Keratinocyte (primary cell): ENCODE data around the gene KBTBD8. TPM values are rescaled to one million over a fixed set of nuclear protein-coding genes. Genes with fewer than 3 reads are reported as not detected.

Experiments used
- DNase-seq: peaks from one replicate; pipeline ENCODE4 v3.0.0-alpha.2; 2011; ENCODE audit warnings: low read depth, missing footprints, low spot score
- FAIRE-seq: peaks from 2 replicates; lab custom pipeline; 2011; peaks lifted over from hg19 to GRCh38; lab: Jason Lieb, UNC
- H2AFZ ChIP-seq: 2 replicates; pipeline ENCODE4 v1.6.0; 2012; ENCODE audit warnings: low read length, control low read depth, inconsistent platforms; ENCODE audit not compliant: control insufficient read depth
- H3K27ac ChIP-seq: 2 replicates; pipeline ENCODE4 v1.5.1; 2011; ENCODE audit warnings: low read length; ENCODE audit not compliant: control insufficient read depth, insufficient read depth
- H3K27me3 ChIP-seq: 3 replicates; pipeline ENCODE4 v1.6.0; 2011; ENCODE audit warnings: low read length; ENCODE audit not compliant: control insufficient read depth, insufficient read depth; ENCODE audit errors: extremely low read depth
- H3K36me3 ChIP-seq, 2 experiments: 2 replicates in 1 of 2; 3 replicates in 1 of 2; pipeline ENCODE4 v1.5.1; 2011; ENCODE audit warnings: low read length in 2 of 2, mild to moderate bottlenecking in 1 of 2; ENCODE audit not compliant: control insufficient read depth in 2 of 2, insufficient read depth in 2 of 2; ENCODE audit errors: extremely low read depth in 1 of 2
- H3K4me1 ChIP-seq: 3 replicates; pipeline ENCODE4 v1.5.1; 2011; ENCODE audit warnings: low read length; ENCODE audit not compliant: control insufficient read depth, insufficient read depth; ENCODE audit errors: extremely low read depth
- H3K4me2 ChIP-seq: 3 replicates; pipeline ENCODE4 v1.6.0; 2011; ENCODE audit warnings: low read depth, low read length; ENCODE audit not compliant: control insufficient read depth, insufficient read depth; ENCODE audit errors: extremely low read depth
- H3K4me3 ChIP-seq, 3 experiments: fragments of 200-600 bp in 1 of 3; sonication (generic) in 1 of 3; 2 replicates in 2 of 3; 3 replicates in 1 of 3; pipeline ENCODE4 v1.5.1; 2011 to 2016; ENCODE audit warnings: low read length in 3 of 3, mild to moderate bottlenecking in 3 of 3, control low read depth in 2 of 3, inconsistent platforms in 1 of 3, low read depth in 1 of 3, mixed read lengths in 1 of 3, mixed run types in 1 of 3, moderate library complexity in 1 of 3; ENCODE audit not compliant: control insufficient read depth in 2 of 3, insufficient read depth in 2 of 3; ENCODE audit errors: extremely low read depth in 1 of 3
- H3K79me2 ChIP-seq: 2 replicates; pipeline ENCODE4 v1.6.0; 2012; ENCODE audit warnings: low read length; ENCODE audit not compliant: control insufficient read depth, insufficient read depth
- H3K9ac ChIP-seq: 3 replicates; pipeline ENCODE4 v1.6.0; 2011; ENCODE audit warnings: low read length; ENCODE audit not compliant: control insufficient read depth, insufficient read depth; ENCODE audit errors: extremely low read depth
- H3K9me1 ChIP-seq: 3 replicates; pipeline ENCODE4 v1.6.0; 2011; ENCODE audit warnings: low read length; ENCODE audit not compliant: control insufficient read depth, insufficient read depth; ENCODE audit errors: extremely low read depth
- H3K9me3 ChIP-seq: 2 replicates; pipeline ENCODE4 v1.5.1; 2012; ENCODE audit warnings: low read depth, low read length; ENCODE audit not compliant: control insufficient read depth
- H4K20me1 ChIP-seq: 3 replicates; pipeline ENCODE4 v1.6.0; 2011; ENCODE audit warnings: low read length; ENCODE audit not compliant: control insufficient read depth, insufficient read depth; ENCODE audit errors: extremely low read depth
- EZH2 ChIP-seq: IDR thresholded peaks from one replicate; pipeline ENCODE4 v1.6.1; 2012; ENCODE audit warnings: inconsistent platforms, mild to moderate bottlenecking, low read length, moderate library complexity
- dilution Hi-C: fragments of 300-500 bp; cut with MboI; formaldehyde crosslinking; loops from one replicate; pipeline ENCODE4 v1.7.0; 2020; ENCODE audit warnings: low sequenced_read_pairs; ENCODE audit not compliant: extremely low pct_ligation_motif_present
- polyA plus RNA-seq, 5 experiments: library from polyadenylated mRNA; depleted of rRNA in 3 of 5; stranded (reverse) in 3 of 5; stranded (forward) in 1 of 5; unstranded in 1 of 5; fragments of >200 nt; gene quantifications; 1 replicate in 1 of 5; 2 replicates in 3 of 5; 3 replicates in 1 of 5; pipeline versions ENCODE4 v1.2.1 to v1.2.3, GENCODE V29; 2011 to 2012; ENCODE audit warnings: missing spikeins in 2 of 5, low read depth in 1 of 5, low replicate concordance in 1 of 5
- TF ChIP-seq, protein P1 (sequence below), 3 experiments: IDR thresholded peaks in 1 of 3; conservative IDR thresholded peaks in 1 of 3; optimal IDR thresholded peaks in 1 of 3; 2 replicates in 2 of 3; 3 replicates in 1 of 3; pipeline versions ENCODE3 to v1.5.1; 2011; ENCODE audit warnings: low read length in 3 of 3, mild to moderate bottlenecking in 3 of 3, moderate library complexity in 2 of 3, control low read depth in 1 of 3, inconsistent platforms in 1 of 3; ENCODE audit not compliant: insufficient read depth in 2 of 3; ENCODE audit errors: extremely low read depth in 1 of 3

Gene KBTBD8
- polyA plus RNA-seq, 1 donor (not counting 4 experiments of a cell fraction or from before 2014, with no cell fraction given) = 7.5 TPM

DNA sequence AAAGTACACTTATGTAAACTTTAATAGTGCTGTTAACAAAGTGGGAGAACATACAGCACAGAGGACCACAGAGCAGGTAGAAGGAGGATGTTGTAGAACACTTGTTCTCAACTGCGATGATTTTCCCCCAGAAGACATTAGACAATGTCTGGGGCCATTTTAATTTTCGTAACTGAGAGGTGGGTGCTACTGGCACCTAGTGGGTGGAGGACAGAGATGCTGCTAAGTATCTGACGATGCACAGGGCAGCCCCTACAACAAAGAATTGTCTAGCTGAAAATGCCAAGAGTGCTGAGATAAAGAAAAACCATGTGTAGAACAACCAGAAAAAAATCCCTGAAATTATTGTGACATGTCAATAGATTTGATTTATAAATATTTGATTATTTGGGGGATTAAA, 5.0 kb upstream of the KBTBD8 start:
- no peaks in the 10 kb centered on the region for H3K36me3 ChIP-seq
- H3K27me3 ChIP-seq = no peaks in the 10 kb centered on the region
- no peak overlapping the region for H2AFZ ChIP-seq
- dilution Hi-C loops = no loop called here
- no peaks in the 10 kb centered on the region for H3K9me1 ChIP-seq
- no peaks in the 10 kb centered on the region for H3K79me2 ChIP-seq
- TF ChIP-seq EZH2 = no peak
- TF ChIP-seq, protein P1, sequence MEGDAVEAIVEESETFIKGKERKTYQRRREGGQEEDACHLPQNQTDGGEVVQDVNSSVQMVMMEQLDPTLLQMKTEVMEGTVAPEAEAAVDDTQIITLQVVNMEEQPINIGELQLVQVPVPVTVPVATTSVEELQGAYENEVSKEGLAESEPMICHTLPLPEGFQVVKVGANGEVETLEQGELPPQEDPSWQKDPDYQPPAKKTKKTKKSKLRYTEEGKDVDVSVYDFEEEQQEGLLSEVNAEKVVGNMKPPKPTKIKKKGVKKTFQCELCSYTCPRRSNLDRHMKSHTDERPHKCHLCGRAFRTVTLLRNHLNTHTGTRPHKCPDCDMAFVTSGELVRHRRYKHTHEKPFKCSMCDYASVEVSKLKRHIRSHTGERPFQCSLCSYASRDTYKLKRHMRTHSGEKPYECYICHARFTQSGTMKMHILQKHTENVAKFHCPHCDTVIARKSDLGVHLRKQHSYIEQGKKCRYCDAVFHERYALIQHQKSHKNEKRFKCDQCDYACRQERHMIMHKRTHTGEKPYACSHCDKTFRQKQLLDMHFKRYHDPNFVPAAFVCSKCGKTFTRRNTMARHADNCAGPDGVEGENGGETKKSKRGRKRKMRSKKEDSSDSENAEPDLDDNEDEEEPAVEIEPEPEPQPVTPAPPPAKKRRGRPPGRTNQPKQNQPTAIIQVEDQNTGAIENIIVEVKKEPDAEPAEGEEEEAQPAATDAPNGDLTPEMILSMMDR (optimal IDR thresholded peaks at IDR 0.05 in 1 of 3, IDR thresholded peaks at IDR 0.05 in 1 of 3, conservative IDR thresholded peaks at IDR 0.05 in 1 of 3; ENCODE audit: extremely low read depth in 1 of 3, insufficient read depth in 2 of 3, low read length in 3 of 3) = no peak
- peaks cover 10% of the 10 kb centered on the region for H3K4me1 ChIP-seq
- H3K4me2 ChIP-seq = no peak overlapping the region
- H4K20me1 ChIP-seq = no peaks in the 10 kb centered on the region
- FAIRE-seq = no peak
- H3K4me3 ChIP-seq = no peak overlapping the region
- H3K9ac ChIP-seq = no peak overlapping the region
- no peaks in the 10 kb centered on the region for H3K9me3 ChIP-seq
- no peak overlapping the region for H3K27ac ChIP-seq
- DNase-seq = no peak

DNA sequence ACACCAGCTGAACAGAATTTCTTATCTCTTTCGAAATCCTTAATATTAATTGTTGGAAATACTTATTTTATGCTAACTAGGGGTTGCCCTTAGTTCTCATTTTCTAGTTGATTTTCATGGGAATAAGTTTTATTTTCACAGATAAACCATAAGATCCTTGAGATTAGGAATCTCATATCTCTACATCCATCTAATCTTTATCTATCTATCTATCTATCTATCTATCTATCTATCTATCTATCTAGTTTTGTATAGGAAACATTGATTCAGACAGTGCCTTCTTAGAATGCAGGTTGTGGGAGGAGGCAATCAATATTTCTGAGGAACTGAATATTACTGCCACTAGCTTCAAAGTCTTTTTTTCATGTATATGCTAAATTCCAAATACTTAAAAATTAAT, 3.5 kb upstream of the KBTBD8 start:
- Histone ChIP-seq H4K20me1 (no peaks in the 10 kb centered on the region), H3K9ac (no peak overlapping the region), H2AFZ (no peak overlapping the region), H3K27ac (no peak overlapping the region), H3K27me3 (no peaks in the 10 kb centered on the region), H3K4me3 (no peak overlapping the region), H3K36me3 (no peaks in the 10 kb centered on the region), H3K9me3 (no peaks in the 10 kb centered on the region), H3K79me2 (peaks cover 7% of the 10 kb centered on the region), H3K4me1 (peaks cover 17% of the 10 kb centered on the region), H3K9me1 (no peaks in the 10 kb centered on the region), H3K4me2 (no peak overlapping the region)
- no peak for DNase-seq
- no peak for TF ChIP-seq EZH2
- TF ChIP-seq, protein P1 (optimal IDR thresholded peaks at IDR 0.05 in 1 of 3, IDR thresholded peaks at IDR 0.05 in 1 of 3, conservative IDR thresholded peaks at IDR 0.05 in 1 of 3; ENCODE audit: extremely low read depth in 1 of 3, insufficient read depth in 2 of 3, low read length in 3 of 3) = no peak
- dilution Hi-C loops = no loop called here
- no peak for FAIRE-seq
